ENCODE results near the gene PPP1CA. TPM values are rescaled to one million over a fixed set of nuclear protein-coding genes. Genes with fewer than 3 reads are reported as not detected.

Gene PPP1CA
- total RNA-seq, 1 donor from 2014 or later: 159 TPM

DNA sequence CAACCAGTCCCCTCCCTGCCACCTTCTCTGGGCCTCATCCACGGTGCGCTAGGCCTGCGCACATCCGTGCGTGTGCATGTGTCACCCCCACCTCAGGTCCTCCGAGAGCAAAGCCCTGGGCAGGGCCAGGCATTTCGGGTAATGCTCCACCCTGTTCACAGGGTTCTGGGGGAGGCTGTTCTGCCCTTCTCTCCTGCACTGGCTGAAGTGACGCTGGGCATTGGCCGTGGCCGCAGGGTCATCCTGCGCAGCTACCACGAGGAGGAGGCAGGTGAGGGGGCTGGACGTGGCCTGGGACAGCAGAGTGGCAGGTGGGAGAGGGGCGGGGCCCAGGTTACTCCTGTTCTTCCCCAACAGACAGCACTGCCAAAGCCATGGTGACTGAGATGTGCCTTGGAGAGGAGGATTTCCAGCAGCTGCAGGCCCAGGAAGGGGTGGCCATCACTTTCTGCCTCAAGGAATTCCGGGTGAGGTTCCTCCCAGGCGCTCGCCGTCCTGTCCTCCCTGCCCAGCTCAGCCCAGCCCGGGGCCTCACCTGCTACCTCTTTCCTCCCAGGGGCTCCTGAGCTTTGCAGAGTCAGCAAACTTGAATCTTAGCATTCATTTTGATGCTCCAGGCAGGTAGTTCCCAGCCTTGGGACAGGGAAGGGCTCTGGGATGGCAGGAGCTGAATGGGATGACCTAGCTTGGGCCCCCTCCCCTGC is 6.0 kb downstream of the PPP1CA start:
- no peak overlapping the region for H3K27ac Mint-ChIP-seq (ENCODE audit: unreplicated experiment)
- Histone ChIP-seq H3K36me3 (ENCODE audit: insufficient read depth, low read length) (peaks cover 2% of the 10 kb centered on the region), H2AFZ (ENCODE audit: low read depth, low read length) (no peak overlapping the region), H3K9me3 (ENCODE audit: insufficient read depth, low read depth, low read length) (no peaks in the 10 kb centered on the region), H3K27me3 (ENCODE audit: insufficient read depth, low read length) (no peaks in the 10 kb centered on the region), H3K4me2 (ENCODE audit: low read length) (no peak overlapping the region), H4K20me1 (ENCODE audit: insufficient read depth, low read length) (peaks cover 31% of the 10 kb centered on the region), H3K9ac (ENCODE audit: low read length) (no peak overlapping the region), H3K79me2 (ENCODE audit: insufficient read depth, low read length) (peaks cover 46% of the 10 kb centered on the region), H3K4me3 (ENCODE audit: insufficient read depth, low read depth, low read length) (no peak overlapping the region), H3K27ac (ENCODE audit: low read depth, low read length) (no peak overlapping the region), H3K4me1 (ENCODE audit: insufficient read depth, low read length) (peaks cover 19% of the 10 kb centered on the region)
- DNase-seq (ENCODE audit: low read depth) (no peak), FAIRE-seq (no peak)
- H3K4me3 Mint-ChIP-seq (ENCODE audit: unreplicated experiment): no peak overlapping the region
- TF ChIP-seq, protein P1, sequence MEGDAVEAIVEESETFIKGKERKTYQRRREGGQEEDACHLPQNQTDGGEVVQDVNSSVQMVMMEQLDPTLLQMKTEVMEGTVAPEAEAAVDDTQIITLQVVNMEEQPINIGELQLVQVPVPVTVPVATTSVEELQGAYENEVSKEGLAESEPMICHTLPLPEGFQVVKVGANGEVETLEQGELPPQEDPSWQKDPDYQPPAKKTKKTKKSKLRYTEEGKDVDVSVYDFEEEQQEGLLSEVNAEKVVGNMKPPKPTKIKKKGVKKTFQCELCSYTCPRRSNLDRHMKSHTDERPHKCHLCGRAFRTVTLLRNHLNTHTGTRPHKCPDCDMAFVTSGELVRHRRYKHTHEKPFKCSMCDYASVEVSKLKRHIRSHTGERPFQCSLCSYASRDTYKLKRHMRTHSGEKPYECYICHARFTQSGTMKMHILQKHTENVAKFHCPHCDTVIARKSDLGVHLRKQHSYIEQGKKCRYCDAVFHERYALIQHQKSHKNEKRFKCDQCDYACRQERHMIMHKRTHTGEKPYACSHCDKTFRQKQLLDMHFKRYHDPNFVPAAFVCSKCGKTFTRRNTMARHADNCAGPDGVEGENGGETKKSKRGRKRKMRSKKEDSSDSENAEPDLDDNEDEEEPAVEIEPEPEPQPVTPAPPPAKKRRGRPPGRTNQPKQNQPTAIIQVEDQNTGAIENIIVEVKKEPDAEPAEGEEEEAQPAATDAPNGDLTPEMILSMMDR (IDR thresholded peaks at IDR 0.05; ENCODE audit: insufficient read depth, low read depth, low read length): no peak
- no peak for TF ChIP-seq EZH2 (IDR thresholded peaks at IDR 0.05; ENCODE audit: insufficient read depth, low read length)
- no peaks in the 10 kb centered on the region for H3K27me3 Mint-ChIP-seq (ENCODE audit: low read depth, unreplicated experiment)
- peaks cover 22% of the 10 kb centered on the region for H3K36me3 Mint-ChIP-seq (ENCODE audit: low read depth, unreplicated experiment)
- H3K9me3 Mint-ChIP-seq (ENCODE audit: unreplicated experiment): no peaks in the 10 kb centered on the region
- H3K4me1 Mint-ChIP-seq (ENCODE audit: low read depth, unreplicated experiment): peaks cover 13% of the 10 kb centered on the region

- Histone ChIP-seq H3K27me3 (ENCODE audit: insufficient read depth, low read length) (no peaks in the 10 kb centered on the region), H3K36me3 (ENCODE audit: insufficient read depth, low read length) (no peaks in the 10 kb centered on the region), H3K4me2 (ENCODE audit: low read length) (no peak overlapping the region), H3K9me3 (ENCODE audit: insufficient read depth, low read depth, low read length) (no peaks in the 10 kb centered on the region), H2AFZ (ENCODE audit: low read depth, low read length) (no peak overlapping the region), H3K27ac (ENCODE audit: low read depth, low read length) (no peak overlapping the region), H3K79me2 (ENCODE audit: insufficient read depth, low read length) (peaks cover 29% of the 10 kb centered on the region), H3K4me3 (ENCODE audit: insufficient read depth, low read depth, low read length) (no peak overlapping the region), H3K9ac (ENCODE audit: low read length) (no peak overlapping the region), H3K4me1 (ENCODE audit: insufficient read depth, low read length) (peaks cover 10% of the 10 kb centered on the region), H4K20me1 (ENCODE audit: insufficient read depth, low read length) (peaks cover 22% of the 10 kb centered on the region)
- H3K4me1 Mint-ChIP-seq (ENCODE audit: low read depth, unreplicated experiment): peaks cover 7% of the 10 kb centered on the region
- no peak for FAIRE-seq
- H3K9me3 Mint-ChIP-seq (ENCODE audit: unreplicated experiment): no peaks in the 10 kb centered on the region
- DNase-seq (ENCODE audit: low read depth): no peak
- peak overlapping the region; percentile 70 for H3K4me3 Mint-ChIP-seq (ENCODE audit: unreplicated experiment)
- H3K36me3 Mint-ChIP-seq (ENCODE audit: low read depth, unreplicated experiment): peaks cover 16% of the 10 kb centered on the region
- H3K27me3 Mint-ChIP-seq (ENCODE audit: low read depth, unreplicated experiment): no peaks in the 10 kb centered on the region
- no peak overlapping the region for H3K27ac Mint-ChIP-seq (ENCODE audit: unreplicated experiment)
- no peak for TF ChIP-seq EZH2 (IDR thresholded peaks at IDR 0.05; ENCODE audit: insufficient read depth, low read length)
- TF ChIP-seq, protein P1 (IDR thresholded peaks at IDR 0.05; ENCODE audit: insufficient read depth, low read depth, low read length): no peak
These were observed 7.7 kb downstream of the PPP1CA start for GRCh38 chr11:67393990-67394389.

DNA sequence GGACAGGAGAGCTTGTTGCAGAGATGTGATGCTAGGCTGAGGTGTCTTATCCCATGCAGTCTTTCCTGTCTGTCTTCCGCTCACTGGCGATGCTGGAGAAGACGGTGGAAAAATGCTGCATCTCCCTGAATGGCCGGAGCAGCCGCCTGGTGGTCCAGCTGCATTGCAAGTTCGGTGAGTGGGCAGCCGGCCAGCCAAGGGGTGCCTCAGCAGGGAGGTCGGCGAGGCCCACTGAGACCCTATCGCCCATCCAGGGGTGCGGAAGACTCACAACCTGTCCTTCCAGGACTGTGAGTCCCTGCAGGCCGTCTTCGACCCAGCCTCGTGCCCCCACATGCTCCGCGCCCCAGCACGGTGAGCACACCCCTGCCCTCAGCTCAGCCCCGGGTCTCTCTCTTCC is 8.2 kb downstream of the PPP1CA start:
- no peak overlapping the region for H3K27ac Mint-ChIP-seq (ENCODE audit: unreplicated experiment)
- no peaks in the 10 kb centered on the region for H3K9me3 Mint-ChIP-seq (ENCODE audit: unreplicated experiment)
- peak overlapping the region; percentile 70 for H3K4me3 Mint-ChIP-seq (ENCODE audit: unreplicated experiment)
- Histone ChIP-seq H2AFZ (ENCODE audit: low read depth, low read length) (no peak overlapping the region), H3K27ac (ENCODE audit: low read depth, low read length) (no peak overlapping the region), H4K20me1 (ENCODE audit: insufficient read depth, low read length) (peaks cover 19% of the 10 kb centered on the region), H3K79me2 (ENCODE audit: insufficient read depth, low read length) (peaks cover 24% of the 10 kb centered on the region), H3K9me3 (ENCODE audit: insufficient read depth, low read depth, low read length) (no peaks in the 10 kb centered on the region), H3K36me3 (ENCODE audit: insufficient read depth, low read length) (no peaks in the 10 kb centered on the region), H3K9ac (ENCODE audit: low read length) (no peak overlapping the region), H3K27me3 (ENCODE audit: insufficient read depth, low read length) (no peaks in the 10 kb centered on the region), H3K4me2 (ENCODE audit: low read length) (no peak overlapping the region), H3K4me1 (ENCODE audit: insufficient read depth, low read length) (peaks cover 10% of the 10 kb centered on the region), H3K4me3 (ENCODE audit: insufficient read depth, low read depth, low read length) (no peak overlapping the region)
- FAIRE-seq (no peak), DNase-seq (ENCODE audit: low read depth) (no peak)
- peaks cover 15% of the 10 kb centered on the region for H3K36me3 Mint-ChIP-seq (ENCODE audit: low read depth, unreplicated experiment)
- TF ChIP-seq EZH2 (IDR thresholded peaks at IDR 0.05; ENCODE audit: insufficient read depth, low read length): no peak
- TF ChIP-seq, protein P1 (IDR thresholded peaks at IDR 0.05; ENCODE audit: insufficient read depth, low read depth, low read length): no peak
- peaks cover 7% of the 10 kb centered on the region for H3K4me1 Mint-ChIP-seq (ENCODE audit: low read depth, unreplicated experiment)
- no peaks in the 10 kb centered on the region for H3K27me3 Mint-ChIP-seq (ENCODE audit: low read depth, unreplicated experiment)
